NCI-H2107 treated with DMSO at 0.1 percent for 48 hours (cell line): ENCODE data around the gene HOXB3.
"Not testable (repeated sequence)": the region's sequence is repeated elsewhere in the genome, so short reads cannot be mapped to it uniquely, and the experiment has no call there.

Source experiments
- DNase-seq: peaks from one replicate; lab custom pipeline; 2025; ENCODE audit not compliant: unreplicated experiment; lab: John Stamatoyannopoulos, UW

HOXB3 gene

DNA sequence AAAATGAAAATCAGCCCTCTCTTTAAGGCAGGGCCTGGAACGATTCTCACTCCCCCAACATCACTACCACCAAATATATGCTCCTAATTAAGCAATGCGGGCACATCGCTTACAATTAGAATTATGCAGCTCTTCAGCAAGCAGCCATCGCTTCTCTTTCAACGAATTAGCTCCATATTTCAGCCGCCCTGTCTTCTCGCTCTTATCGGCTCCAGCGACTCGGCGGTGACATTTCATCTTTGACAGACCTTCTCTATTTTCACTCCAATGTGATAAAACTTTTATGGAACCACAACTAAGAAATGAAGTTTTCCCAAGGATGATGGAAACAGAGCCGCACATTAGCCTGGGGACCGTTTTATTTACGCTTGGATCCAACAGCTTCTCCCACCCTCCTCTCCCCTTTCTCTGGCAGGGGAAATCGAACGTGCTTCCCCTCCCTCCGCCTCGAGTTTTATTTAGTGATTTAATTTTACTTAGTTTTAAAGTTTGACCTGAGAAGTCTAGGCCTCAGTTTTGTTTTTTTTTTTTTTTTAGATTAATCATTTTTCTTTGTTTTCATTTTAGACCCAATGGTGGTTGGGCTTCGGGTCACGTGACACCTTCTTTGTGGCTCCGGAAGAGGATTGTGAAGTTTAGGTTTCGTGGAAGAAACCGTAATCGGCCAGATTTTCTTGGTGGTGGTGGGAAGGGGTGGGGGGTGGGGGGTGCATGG lies 42.1 kb downstream of the HOXB3 start:
- DNase-seq, result no peak

DNA sequence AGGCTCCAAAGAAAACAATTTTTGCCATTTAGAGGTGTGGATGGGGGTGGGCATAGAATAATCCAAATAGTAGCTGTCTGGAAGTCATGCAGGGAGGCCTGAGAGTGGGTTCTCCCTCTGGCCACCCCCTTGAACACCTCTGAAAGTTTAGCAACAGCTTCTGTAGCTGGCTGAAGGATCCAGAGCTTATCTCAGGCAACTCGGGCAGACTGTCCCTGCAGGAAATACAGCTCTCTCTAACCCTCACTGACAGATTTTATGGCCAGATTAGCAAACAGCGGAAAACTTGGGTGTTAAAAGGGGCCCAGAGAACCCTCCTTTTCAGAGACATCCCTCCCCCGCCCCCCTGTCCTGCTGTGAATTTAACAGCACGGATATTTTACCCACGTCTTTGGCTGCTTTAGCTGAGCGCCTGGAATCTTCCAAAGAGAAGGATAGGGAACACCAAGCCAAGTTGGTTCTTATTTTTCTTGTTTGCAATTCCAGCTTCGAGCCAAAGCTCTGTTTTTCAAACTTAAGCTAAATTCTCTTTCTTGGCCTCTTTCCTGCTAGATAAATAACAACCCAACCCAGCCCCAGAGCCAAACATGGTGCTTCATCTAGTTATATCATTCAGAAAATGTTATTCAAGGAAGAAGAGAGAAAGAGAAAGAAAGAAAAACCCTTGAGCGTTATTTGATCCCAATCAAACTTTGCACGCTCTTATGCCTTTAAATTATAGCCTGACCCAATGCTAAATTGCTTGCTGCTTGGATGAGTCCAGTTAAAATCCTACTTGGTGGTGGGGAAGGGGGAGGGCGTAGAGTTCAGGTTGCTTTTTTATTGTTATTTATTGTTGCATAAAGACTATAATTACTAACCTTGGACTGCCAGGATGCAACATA lies 42.9 kb downstream of the HOXB3 start:
- DNase-seq, result peak; percentile 93

DNA sequence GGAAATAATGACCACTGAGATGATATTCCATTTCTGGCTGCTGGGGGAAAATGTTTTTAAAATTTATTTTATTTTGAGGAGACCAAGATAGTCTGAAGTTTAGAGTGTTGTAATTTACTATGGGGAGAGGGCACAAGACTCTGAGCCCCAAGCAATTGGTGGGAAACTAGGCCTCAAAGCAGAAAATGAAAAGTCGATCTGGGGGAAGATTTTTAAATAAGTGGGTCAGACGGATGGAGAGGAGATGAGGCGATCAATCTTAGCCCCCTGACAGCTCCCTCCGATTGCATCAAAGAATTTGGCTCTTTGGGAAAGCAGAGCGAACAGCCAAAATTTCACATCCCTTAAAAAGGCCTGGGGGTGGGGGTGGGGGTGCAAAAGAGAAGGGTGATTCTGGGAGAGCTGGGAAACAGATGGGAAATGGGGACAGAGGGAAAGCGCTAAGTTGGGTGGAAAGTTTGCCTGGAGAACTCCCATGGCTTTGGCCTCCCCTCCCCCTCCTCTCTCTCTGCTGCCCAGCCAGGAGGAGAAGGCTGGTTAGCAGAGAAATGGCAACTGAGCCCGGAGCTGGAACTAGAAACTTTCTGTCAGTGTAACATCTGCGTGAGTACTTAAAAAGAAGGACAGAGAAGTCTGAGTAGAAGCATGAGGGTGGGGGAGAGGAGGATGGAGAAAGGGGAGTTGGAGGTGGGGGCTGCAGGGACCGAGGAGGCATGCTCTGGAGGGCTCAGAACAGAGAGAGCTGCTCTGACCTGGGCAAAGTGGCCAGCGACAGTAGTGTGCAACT lies 43.7 kb downstream of the HOXB3 start:
- DNase-seq, result no peak

DNA sequence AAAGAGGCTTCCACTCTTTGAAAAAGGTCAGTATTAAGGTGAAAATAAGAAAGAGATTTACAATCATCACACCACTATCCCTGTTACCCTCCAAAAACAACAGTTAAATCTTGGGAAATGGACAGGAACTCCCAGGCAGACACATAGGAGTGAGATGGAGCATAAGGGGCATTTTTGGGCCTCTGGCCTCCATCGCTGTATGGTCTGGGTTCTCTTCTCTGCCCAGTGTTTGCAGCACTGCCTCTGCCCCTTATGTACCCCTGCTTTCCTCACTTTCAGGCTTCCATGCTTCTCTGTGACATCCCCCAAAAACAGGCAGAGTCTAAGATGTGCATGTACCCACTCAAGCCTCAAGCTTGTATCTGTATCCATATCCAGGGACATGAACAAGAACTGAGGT lies 44.5 kb downstream of the HOXB3 start:
- DNase-seq, result no peak

DNA sequence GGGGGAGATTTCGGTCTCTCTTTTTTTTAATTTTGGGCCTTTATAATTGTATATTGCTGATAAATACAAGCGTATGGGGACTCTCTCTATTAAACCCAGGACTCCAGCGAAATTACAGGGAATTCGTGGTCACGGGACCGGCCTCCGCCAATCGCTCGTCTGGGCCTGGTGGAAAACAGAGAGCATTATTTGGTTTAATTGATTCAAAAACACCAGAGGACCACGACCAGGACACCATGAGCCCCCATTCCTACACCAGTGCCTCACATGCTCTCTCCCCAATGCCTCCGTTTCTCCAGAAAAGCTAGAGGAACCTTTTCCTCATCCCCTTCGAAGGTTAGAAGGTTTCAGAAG lies 45.0 kb downstream of the HOXB3 start, which contains the start of gene HOXB2:
Gene HOXB2, minus strand, starts transcription at position 88 of the 354 bp plus-strand sequence. CDS start 198 bp downstream, outside the sequence.
- DNase-seq, result peak; percentile 74

DNA sequence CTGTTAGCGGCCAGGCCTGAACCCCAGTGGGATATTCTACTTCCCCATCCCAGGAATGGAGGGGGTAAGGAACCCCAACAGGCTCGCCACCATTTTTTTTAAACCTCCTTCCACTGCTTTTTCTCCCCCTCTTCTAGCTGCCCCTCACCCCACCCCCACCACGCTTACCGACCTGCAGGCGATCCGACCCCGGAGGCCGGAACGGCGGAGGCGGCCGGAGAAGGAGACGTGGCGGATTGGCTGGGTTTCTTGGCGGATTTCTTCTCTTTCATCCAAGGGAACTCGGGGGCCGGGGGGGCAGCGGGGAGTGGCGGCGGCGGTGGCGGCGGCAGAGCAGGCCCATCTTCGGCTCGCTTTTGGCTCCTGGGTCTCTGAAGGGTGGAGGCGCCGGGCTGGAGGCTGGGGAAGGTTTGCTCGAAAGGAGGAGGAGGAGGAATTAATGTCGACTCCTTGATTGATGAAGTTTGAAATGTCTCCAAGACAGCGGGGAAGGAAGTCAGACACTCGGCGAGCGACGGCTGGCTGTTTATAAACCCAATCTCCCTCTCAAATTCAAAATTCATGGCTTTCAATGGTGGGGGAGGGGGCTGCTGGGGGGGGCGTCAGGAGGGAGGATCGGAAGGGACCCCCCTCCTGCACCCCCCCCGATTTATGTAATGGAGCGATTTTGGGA lies 45.6 kb downstream of the HOXB3 start:
- no peak for DNase-seq

DNA sequence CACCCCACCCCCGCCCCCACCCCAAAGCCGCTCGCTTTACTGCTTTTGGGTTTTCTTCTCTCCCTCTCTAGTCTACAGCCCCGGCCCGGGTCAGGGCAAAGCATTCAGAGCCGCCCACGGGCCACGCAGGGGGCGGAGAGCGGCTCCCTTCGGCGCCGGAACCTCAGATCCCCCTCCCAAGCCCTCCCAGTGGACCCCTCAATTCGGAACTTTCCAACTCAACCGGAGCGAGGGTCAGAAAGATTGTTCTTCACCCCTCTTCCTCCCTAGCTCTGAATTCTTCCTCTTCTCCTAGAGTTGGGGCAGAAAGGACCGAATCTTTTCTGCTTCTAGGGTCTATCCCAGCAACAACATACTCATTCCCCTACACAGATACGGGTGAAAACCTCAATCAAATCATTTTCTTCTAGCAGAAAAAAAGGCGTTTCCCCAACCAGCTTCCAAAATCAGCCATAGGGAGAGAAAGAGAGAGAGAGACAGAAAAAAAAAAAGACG lies 46.1 kb downstream of the HOXB3 start:
- no peak for DNase-seq

DNA sequence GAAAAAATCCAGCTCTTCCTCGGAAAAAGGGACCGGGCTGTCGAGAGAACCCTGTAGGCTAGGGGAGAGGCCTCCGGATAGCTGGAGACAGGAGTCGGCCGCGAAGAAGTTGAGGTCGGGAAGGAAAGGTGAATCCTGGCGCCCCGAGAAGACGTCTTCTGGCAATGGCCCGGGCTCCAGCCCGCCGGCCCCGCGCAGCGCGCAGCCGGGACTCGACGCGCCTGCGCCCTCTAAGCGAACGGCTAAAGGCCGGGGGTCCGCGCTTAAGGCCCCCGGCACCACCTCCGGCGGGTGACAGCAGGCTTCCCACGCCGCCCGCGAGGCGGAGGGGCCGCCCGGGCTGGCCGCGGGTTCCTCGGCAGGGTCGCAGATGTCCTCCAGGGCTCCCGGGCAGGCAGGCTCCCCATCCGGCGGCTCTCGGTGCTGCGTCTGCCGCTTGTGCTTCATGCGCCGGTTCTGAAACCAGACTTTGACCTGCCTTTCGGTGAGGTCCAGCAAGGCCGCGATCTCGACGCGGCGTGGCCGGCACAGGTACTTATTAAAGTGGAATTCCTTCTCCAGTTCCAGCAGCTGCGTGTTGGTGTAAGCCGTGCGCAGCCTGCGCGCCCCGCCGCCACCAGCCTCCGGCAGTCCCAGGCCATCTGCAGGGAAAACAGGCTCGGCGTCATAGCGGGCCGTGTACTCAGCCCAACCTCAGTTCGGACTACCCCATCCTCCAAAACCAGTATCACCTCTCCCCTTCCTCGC lies 46.8 kb downstream of the HOXB3 start:
- DNase-seq, result no peak

DNA sequence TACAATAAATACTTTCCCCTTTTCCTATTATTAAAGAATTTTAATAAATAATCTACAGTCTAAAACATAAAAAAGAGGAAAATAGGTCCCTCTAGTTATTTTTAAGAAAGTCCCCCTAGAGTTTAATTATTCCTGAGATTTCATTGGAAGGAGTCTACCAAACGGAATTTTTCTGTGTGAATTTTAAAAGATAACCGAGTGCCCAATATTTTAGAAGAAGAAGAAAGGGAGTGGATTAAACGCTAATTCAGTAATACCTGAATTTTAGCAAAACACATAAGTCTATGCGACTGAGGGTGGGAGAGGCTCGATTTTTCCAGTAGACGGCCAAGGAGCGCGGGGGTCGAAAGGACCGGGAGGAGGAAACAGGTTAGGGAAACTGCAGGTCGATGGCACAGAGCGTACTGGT lies 47.3 kb downstream of the HOXB3 start:
- DNase-seq, result no peak

DNA sequence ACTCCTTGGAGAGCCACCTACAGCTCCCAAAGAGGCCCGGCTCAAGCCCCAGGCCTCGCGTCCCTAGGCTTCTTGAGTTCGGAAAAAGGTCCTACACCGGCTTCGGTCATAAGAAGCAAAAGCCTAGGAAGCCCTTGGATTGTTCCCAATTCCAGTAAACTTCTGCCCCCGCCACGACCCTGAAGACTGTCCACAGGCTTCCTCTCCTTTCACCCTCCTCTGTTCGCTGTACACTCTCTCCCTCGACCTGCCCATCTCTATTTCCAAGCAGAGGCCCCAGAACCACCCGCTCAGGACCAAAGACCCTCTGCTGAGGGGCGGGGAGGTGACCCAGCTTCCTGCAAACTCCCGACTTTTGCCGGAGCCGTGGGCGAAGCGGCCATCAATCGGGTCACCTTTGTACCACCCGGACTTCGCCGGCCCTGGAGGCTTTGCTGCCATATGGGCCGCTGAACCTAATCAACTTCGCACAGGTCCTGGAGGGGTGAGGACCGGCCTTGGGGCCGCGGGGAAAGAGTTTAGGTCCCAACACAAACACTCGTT lies 47.9 kb downstream of the HOXB3 start:
- no peak for DNase-seq

DNA sequence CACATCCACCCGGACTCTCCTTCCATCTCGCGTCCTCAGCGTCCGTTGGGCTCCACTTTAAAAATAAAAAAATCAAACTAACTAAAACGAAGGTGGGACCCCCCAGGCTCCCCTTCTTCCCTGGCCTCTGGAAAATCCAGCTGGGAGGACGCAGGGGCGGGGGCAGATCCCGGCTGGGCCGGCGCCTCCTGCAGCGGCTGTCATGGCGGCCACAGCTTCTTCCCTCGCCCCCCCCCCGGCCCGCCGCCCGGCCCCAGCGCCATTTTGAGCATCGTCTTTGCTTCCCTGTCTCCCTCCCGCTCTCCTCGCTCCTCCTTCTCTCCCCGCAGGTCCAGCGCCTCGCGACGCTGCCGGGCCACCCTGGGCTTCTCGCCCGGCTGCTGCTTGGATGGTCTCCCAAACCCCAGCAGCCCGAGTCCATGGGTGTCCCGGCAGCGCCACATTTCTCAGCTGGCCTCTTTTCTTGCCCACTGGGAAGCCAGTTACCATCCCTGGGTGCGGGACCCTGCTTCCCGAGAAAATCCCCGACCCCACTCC lies 48.4 kb downstream of the HOXB3 start:
- peak; percentile 70 for DNase-seq

DNA sequence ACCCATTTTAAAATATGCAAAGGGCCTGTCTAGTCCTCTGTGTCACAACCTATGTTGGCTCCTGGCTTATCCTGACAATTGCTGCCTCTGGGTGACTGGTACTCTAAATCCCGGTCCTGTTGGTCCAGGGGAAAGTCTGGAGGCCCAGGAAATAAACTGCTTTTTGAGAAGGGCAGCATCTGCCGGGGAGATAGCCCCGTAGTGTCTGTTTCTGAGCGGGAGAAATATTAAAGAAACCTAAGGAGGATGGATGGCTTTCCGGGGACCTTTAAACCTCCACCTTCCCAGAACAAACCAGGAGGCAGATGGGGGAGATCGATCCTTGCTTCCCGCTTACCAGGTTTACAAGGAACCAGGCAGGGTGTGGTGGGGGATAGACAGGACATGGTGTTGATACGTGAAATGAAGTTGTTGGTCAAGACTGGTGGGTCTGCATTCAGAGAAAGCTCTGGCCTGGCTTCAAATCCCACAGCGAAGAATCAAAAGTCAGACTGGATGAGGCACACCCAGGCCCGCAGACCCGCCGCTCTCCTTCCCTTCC lies 48.9 kb downstream of the HOXB3 start:
- no peak for DNase-seq

DNA sequence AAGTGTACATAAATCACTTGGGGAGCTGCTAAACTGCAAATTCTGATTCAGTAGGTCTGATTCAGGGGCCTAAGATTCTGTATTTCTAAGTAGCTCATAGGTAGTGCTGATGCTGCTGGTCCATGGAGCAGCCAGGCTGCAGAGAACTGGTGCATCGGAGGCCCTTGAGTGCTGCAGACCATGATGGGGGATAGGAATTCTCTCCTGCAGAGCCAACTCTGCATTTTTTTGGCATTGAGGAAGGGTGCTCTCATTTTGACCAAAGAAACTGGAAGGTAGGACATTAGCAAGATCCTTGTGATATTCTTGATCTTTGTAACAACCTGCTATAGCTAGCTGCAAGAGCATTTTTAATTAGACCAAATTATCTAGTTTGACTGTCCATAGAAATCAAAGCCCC lies 49.8 kb downstream of the HOXB3 start:
- DNase-seq, result no peak

DNA sequence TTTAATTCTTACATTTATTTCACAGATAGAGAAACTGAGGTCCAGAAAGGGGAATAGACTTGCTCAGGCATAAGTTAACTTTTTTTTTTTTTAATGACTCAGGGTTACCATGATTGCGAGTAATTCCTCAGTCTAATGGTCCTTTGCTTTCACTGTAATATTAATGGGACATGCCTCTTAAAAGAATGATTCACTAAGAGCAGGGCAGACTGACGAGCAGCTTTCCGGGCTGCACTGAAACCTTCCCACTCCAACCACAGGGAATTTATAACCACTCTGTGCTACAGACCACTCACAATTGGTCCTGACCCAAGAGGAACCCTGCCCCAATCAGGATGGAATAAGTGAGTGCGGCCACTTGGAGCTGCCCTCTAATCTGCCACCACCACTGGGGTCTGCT lies 50.9 kb downstream of the HOXB3 start:
- DNase-seq, result no peak

DNA sequence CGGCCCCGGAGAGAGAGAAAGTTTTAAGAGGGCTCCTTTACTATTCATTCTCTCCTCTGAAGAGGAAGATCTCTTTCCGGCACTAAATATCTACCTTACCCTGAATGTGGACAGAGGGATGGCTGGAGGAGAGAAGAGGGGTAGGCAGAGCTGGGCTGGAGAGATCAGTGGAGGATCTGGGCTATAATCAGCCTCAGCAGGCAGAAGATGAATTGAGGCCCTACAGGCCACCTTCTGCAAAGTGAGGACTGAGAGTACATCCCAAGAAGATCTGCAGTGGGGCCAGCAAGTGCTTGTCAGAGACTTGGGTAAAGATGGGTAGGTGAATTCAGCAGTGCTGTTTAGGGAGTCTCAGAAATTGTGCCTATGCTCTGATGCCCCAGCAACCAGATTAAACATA lies 52.7 kb downstream of the HOXB3 start:
- no peak for DNase-seq

DNA sequence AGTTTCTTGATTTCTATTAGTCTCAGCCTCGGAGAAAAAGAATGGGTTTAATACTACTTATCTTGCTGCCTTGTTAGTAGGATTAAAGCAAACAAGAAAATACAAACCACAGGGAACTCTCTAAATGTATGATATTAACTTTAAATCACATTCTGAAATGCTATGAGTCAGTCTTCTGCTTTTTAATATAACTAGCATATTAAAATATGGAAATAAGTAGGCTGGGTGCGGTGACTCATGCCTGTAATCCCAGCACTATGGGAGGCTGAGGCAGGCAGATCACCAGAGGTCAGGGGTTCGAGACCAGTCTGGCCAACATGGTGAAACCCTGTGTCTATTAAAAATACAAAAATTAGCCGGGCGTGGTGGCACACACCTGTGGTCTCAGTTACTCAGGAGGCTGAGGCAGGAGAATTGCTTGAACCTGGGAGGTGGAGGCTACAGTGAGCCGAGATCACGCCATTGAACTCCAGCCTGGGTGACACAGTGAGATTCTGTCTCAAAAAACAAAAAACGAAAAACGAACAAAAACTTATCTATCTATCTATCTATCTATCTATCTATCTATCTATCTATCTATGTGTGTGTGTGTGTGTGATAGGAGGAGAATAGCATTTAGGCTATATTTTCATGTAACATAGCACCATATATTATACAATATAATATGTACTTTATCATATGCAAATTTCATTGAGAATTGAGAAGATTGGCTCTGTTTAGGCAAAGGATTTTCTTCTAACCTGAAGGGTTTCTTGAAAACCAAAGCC lies 54.1 kb downstream of the HOXB3 start:
- DNase-seq, result not testable (repeated sequence)

DNA sequence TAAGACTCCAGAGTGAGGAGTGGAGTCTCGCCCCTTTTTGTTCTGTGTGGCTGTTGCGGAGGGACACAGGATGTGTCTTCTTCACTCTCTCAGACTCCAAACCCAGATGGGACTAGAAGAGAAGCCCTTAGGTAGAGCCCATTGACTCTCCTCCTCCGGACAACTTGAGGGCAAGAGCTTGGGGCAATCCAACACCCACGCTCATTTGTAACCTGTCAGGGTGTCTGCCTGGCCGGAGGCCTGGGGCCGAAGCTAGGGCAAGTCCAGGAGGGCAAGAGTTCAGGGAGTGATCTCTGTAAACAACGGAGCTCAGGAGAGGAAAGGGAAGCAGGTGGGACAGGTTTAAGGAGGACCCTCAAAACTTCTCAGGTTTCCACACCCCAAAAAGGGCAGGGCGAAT lies 57.8 kb downstream of the HOXB3 start:
- DNase-seq, result no peak

DNA sequence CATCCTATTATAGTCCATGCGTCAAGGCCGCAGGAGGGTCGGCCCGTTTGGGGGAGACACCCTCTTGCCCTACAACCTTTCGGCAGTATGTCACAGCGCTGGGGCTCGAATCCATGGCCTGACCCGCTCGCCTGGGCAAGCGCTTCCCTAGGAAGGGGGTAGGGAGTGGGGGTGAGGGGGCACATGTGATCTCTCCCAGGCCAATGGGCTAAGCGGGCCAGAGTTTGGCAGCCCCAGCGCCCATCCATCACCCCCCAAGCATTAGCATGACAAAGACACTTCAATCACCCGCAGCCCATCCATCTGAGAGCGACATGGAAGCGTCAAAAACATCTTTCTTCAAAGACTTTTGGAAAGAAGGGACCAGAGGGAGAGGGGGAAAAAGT lies 59.2 kb downstream of the HOXB3 start, which contains the start of gene HOXB1:
Gene HOXB1, minus strand, starts transcription at position 125 of the 386 bp plus-strand sequence. Its CDS starts 107 bp downstream, at position 18.
- DNase-seq, result no peak
